ENCODE data around the gene LMO3. TPM values are rescaled to one million over a fixed set of nuclear protein-coding genes. Genes with fewer than 3 reads are reported as not detected.

The LMO3 gene
- total RNA-seq, 1 experiment from 2014 or later, result 0.34 TPM

GRCh38 chr12:16594797-16595196 lies 11.2 kb downstream of the LMO3 start:
- BruUV-seq (replicated peaks), result no TSS peak

GRCh38 chr12:16593546-16593945 lies 12.4 kb downstream of the LMO3 start:
- Histone ChIP-seq H2AFZ (ENCODE audit: low read depth, low read length, poor library complexity, severe bottlenecking) (no peak overlapping the region), H3K27ac (ENCODE audit: low read depth, low read length) (no peak overlapping the region), H3K36me3 (ENCODE audit: control insufficient read depth in 1 of 2, insufficient read depth in 2 of 2, low read length in 2 of 2) (no peaks in the 10 kb centered on the region), H4K20me1 (ENCODE audit: insufficient read depth) (no peaks in the 10 kb centered on the region), H3K9me2 (ENCODE audit: insufficient read depth) (no peaks in the 10 kb centered on the region), H3K4me1 (ENCODE audit: control insufficient read depth in 1 of 2, insufficient read depth in 2 of 2, low read length in 2 of 2) (no peaks in the 10 kb centered on the region), H3K9me3 (ENCODE audit: control insufficient read depth in 1 of 2, insufficient read depth in 1 of 2, low read depth in 1 of 2, low read length in 2 of 2) (no peaks in the 10 kb centered on the region), H3K27me3 (ENCODE audit: insufficient read depth, low read length) (no peaks in the 10 kb centered on the region), H3K79me2 (ENCODE audit: insufficient read depth, low read length) (no peaks in the 10 kb centered on the region), H3K4me2 (ENCODE audit: low read length) (no peak overlapping the region), H3K4me3 (replicated peaks in 1 of 2; ENCODE audit: low read depth in 1 of 2, low read length in 2 of 2) (no peak overlapping the region), H3K9ac (ENCODE audit: low read length) (no peak overlapping the region)
- intact Hi-C loops (cut with micrococcal nuclease), result no loop called here
- DNase-seq (ENCODE audit: low read depth, low spot score) (no peak), ATAC-seq (no peak)
- RAD21 ChIA-PET (ENCODE audit: low non-redundant PET in 1 of 2, low total read pairs in 2 of 2, uncharacterized antibody in 2 of 2, unreplicated experiment in 2 of 2), result no interaction called here
- TF ChIP-seq EZH2phosphoT487 (IDR thresholded peaks at IDR 0.05; ENCODE audit: borderline replicate concordance), result no peak
- no peak for TF ChIP-seq RAD21 (IDR thresholded peaks at IDR 0.05; ENCODE audit: low read depth)
- no peak for TF ChIP-seq POLR2A (IDR thresholded peaks at IDR 0.05; ENCODE audit: borderline replicate concordance, extremely low read depth, insufficient read depth, insufficient read length)
- TF ChIP-seq EZH2 (IDR thresholded peaks at IDR 0.05), result no peak
- TF ChIP-seq CEBPB (IDR thresholded peaks at IDR 0.05; ENCODE audit: low read depth), result no peak
- TF ChIP-seq ATF3 (IDR thresholded peaks at IDR 0.05), result no peak
- TF ChIP-seq POLR2AphosphoS5 (IDR thresholded peaks at IDR 0.05; ENCODE audit: low read depth, low read length), result no peak
- TF ChIP-seq ELF1 (IDR thresholded peaks at IDR 0.05; ENCODE audit: borderline replicate concordance, low read depth), result no peak
- no peak for TF ChIP-seq FOSL1 (IDR thresholded peaks at IDR 0.05; ENCODE audit: low read depth)
- TF ChIP-seq ZBTB33 (IDR thresholded peaks at IDR 0.05; ENCODE audit: extremely low read depth, insufficient replicate concordance, low read length), result no peak
- no peak for TF ChIP-seq ZNF274 (IDR thresholded peaks at IDR 0.05; ENCODE audit: low read depth, low read length)
- TF ChIP-seq, protein P1, sequence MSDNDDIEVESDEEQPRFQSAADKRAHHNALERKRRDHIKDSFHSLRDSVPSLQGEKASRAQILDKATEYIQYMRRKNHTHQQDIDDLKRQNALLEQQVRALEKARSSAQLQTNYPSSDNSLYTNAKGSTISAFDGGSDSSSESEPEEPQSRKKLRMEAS (IDR thresholded peaks at IDR 0.05), result no peak
- no peak for TF ChIP-seq JUND (IDR thresholded peaks at IDR 0.05)
- TF ChIP-seq YY1 (IDR thresholded peaks at IDR 0.05; ENCODE audit: extremely low read depth, insufficient replicate concordance, low read depth, low read length), result no peak
- no TSS peak for BruUV-seq (replicated peaks)
- POLR2A ChIA-PET, result no interaction called here
- CTCF ChIA-PET, result no interaction called here

More at GRCh38 chr12:16594797-16595196, 11.2 kb downstream of the LMO3 start:
- Histone ChIP-seq H3K4me3 (replicated peaks in 1 of 2; ENCODE audit: low read depth in 1 of 2, low read length in 2 of 2) (no peak overlapping the region), H3K27me3 (ENCODE audit: insufficient read depth, low read length) (no peaks in the 10 kb centered on the region), H3K9ac (ENCODE audit: low read length) (no peak overlapping the region), H3K36me3 (ENCODE audit: control insufficient read depth in 1 of 2, insufficient read depth in 2 of 2, low read length in 2 of 2) (no peaks in the 10 kb centered on the region), H3K4me1 (ENCODE audit: control insufficient read depth in 1 of 2, insufficient read depth in 2 of 2, low read length in 2 of 2) (no peaks in the 10 kb centered on the region), H3K9me2 (ENCODE audit: insufficient read depth) (no peaks in the 10 kb centered on the region), H3K27ac (ENCODE audit: low read depth, low read length) (no peak overlapping the region), H3K4me2 (ENCODE audit: low read length) (no peak overlapping the region), H3K9me3 (ENCODE audit: control insufficient read depth in 1 of 2, insufficient read depth in 1 of 2, low read depth in 1 of 2, low read length in 2 of 2) (no peaks in the 10 kb centered on the region), H2AFZ (ENCODE audit: low read depth, low read length, poor library complexity, severe bottlenecking) (no peak overlapping the region), H4K20me1 (ENCODE audit: insufficient read depth) (no peaks in the 10 kb centered on the region), H3K79me2 (ENCODE audit: insufficient read depth, low read length) (no peaks in the 10 kb centered on the region)
- intact Hi-C loops (cut with micrococcal nuclease), result no loop called here
- TF ChIP-seq ZBTB33 (IDR thresholded peaks at IDR 0.05; ENCODE audit: extremely low read depth, insufficient replicate concordance, low read length) (no peak), EGR1 (IDR thresholded peaks at IDR 0.05; ENCODE audit: low read depth) (no peak), JUND (IDR thresholded peaks at IDR 0.05) (no peak), EZH2 (IDR thresholded peaks at IDR 0.05) (no peak)
- DNase-seq (ENCODE audit: low read depth, low spot score), result no peak
- ChIA-PET RAD21 (ENCODE audit: low non-redundant PET in 1 of 2, low total read pairs in 2 of 2, uncharacterized antibody in 2 of 2, unreplicated experiment in 2 of 2) (no interaction called here), POLR2A (no interaction called here), CTCF (no interaction called here)
- ATAC-seq, result no peak
